Esophagus squamous epithelium (tissue), 5 donors: ENCODE measurements around the gene HBD. TPM values are rescaled to one million over a fixed set of nuclear protein-coding genes. Genes with fewer than 3 reads are reported as not detected.

Experiments used
- DNase-seq: peaks from one replicate; lab custom pipeline; 2025; lab: John Stamatoyannopoulos, UW
- H3K27ac ChIP-seq, 4 donors: fragments of 200-600 bp; sonication (generic); one replicate each; pipeline ENCODE4 v1.5.1; 2016 to 2019; ENCODE audit warnings: mild to moderate bottlenecking in 1 of 4
- H3K27me3 ChIP-seq, 4 donors: fragments of 200-600 bp; sonication (generic); 1 replicate in 3 of 4; 2 replicates in 1 of 4; pipeline versions ENCODE4 v1.5.1 to v1.6.0; 2017 to 2021; ENCODE audit warnings: antibody characterized with exemption in 1 of 4
- H3K36me3 ChIP-seq, 3 donors: fragments of 200-600 bp; sonication (generic); one replicate each; pipeline ENCODE4 v1.5.1; 2016 to 2019
- H3K4me1 ChIP-seq, 3 donors: fragments of 200-600 bp; sonication (generic); one replicate each; pipeline ENCODE4 v1.5.1; 2017 to 2019
- H3K4me3 ChIP-seq, 4 donors: fragments of 200-600 bp; sonication (generic); 1 replicate in 3 of 4; 2 replicates in 1 of 4; pipeline ENCODE4 v1.5.1; 2016 to 2019; ENCODE audit warnings: mild to moderate bottlenecking in 2 of 4, moderate library complexity in 1 of 4
- H3K9me3 ChIP-seq, 3 donors: fragments of 200-600 bp; sonication (generic); one replicate each; pipeline ENCODE4 v1.5.1; 2016 to 2019
- CTCF ChIP-seq, 6 experiments: fragments of 450-650 bp in 4 of 6; fragments of 200-600 bp in 2 of 6; sonication (generic) in 2 of 6; IDR thresholded peaks; one replicate each; pipeline ENCODE4 v1.5.1; 2016 to 2019; ENCODE audit warnings: antibody characterized with exemption in 6 of 6, mild to moderate bottlenecking in 4 of 6, moderate library complexity in 4 of 6
- POLR2A ChIP-seq, 4 donors: fragments of 450-650 bp; IDR thresholded peaks; one replicate each; pipeline ENCODE4 v1.6.1; 2017; ENCODE audit warnings: antibody characterized with exemption in 4 of 4, mild to moderate bottlenecking in 4 of 4, moderate library complexity in 3 of 4
- WGBS, 2 donors: methylation state at CpG; one replicate each; pipeline ENCODE4 v1.1.5; 2018; 5-methylcytosine and 5-hydroxymethylcytosine counted together
- intact Hi-C: fragments of 100-400 bp; cut with DNase I; formaldehyde crosslinking; loops from one replicate; pipeline ENCODE4 v1.15.0; 2022
- total RNA-seq, 4 donors: library from RNA; depleted of rRNA; stranded (reverse); fragments of >200 nt; gene quantifications; one replicate each; pipeline ENCODE4 v1.1.0, GENCODE V29; 2016
- donor health status: DM: yes; HTN: yes; CAD: no.

HBD gene
- total RNA-seq, 4 donors from 2014 or later, result not detected

GRCh38 chr11:5224538-5225479 is 9.5 kb downstream of the HBD start:
- H3K27ac ChIP-seq, result no peak overlapping the region
- intact Hi-C loops, result no loop called here
- no peak overlapping the region for H3K4me3 ChIP-seq
- 74 to 81% methylated on average over 5 to 6 of the region's 6 CpGs for WGBS, 2 donors
- no peaks in the 10 kb centered on the region for H3K27me3 ChIP-seq
- no peak for TF ChIP-seq CTCF (IDR thresholded peaks at IDR 0.05)
- no peak for TF ChIP-seq POLR2A (IDR thresholded peaks at IDR 0.05)
- no peaks in the 10 kb centered on the region for H3K36me3 ChIP-seq
- H3K4me1 ChIP-seq, result no peaks in the 10 kb centered on the region
- no peaks in the 10 kb centered on the region for H3K9me3 ChIP-seq
- no peak for DNase-seq

GRCh38 chr11:5223686-5224085 is 10.6 kb downstream of the HBD start:
- Histone ChIP-seq H3K4me3 (no peak overlapping the region), H3K4me1 (no peaks in the 10 kb centered on the region), H3K27ac (no peak overlapping the region), H3K9me3 (no peaks in the 10 kb centered on the region), H3K27me3 (no peaks in the 10 kb centered on the region), H3K36me3 (no peaks in the 10 kb centered on the region)
- no peak for TF ChIP-seq POLR2A (IDR thresholded peaks at IDR 0.05)
- no peak for TF ChIP-seq CTCF (IDR thresholded peaks at IDR 0.05)
- DNase-seq, result no peak
- intact Hi-C loops, result no loop called here
- 75 to 79% methylated on average over 1 of the region's 1 CpG for WGBS, 2 donors

- WGBS, 2 donors, result 81 to 90% methylated on average over 6 of the region's 6 CpGs
- Histone ChIP-seq H3K4me3 (no peak overlapping the region), H3K9me3 (no peaks in the 10 kb centered on the region), H3K27ac (no peak overlapping the region), H3K4me1 (no peaks in the 10 kb centered on the region), H3K27me3 (no peaks in the 10 kb centered on the region), H3K36me3 (no peaks in the 10 kb centered on the region)
- no peak for DNase-seq
- intact Hi-C loops, result no loop called here
- TF ChIP-seq CTCF (IDR thresholded peaks at IDR 0.05) (no peak), POLR2A (IDR thresholded peaks at IDR 0.05) (no peak)
These were observed 11.1 kb downstream of the HBD start for GRCh38 chr11:5223146-5223545.

GRCh38 chr11:5210376-5210885 is 23.9 kb downstream of the HBD start:
- intact Hi-C loops, result no loop called here
- no peak overlapping the region for H3K27ac ChIP-seq
- H3K9me3 ChIP-seq, result no peaks in the 10 kb centered on the region
- H3K27me3 ChIP-seq, result no peaks in the 10 kb centered on the region
- 49 to 52% methylated on average over 6 to 7 of the region's 7 CpGs for WGBS, 2 donors
- H3K4me1 ChIP-seq, result no peaks in the 10 kb centered on the region
- TF ChIP-seq CTCF (IDR thresholded peaks at IDR 0.05) (no peak), POLR2A (IDR thresholded peaks at IDR 0.05) (no peak)
- no peak for DNase-seq
- no peak overlapping the region for H3K4me3 ChIP-seq
- H3K36me3 ChIP-seq, result no peaks in the 10 kb centered on the region

GRCh38 chr11:5204787-5205186 is 29.5 kb downstream of the HBD start:
- 13 to 38% methylated on average over 1 of the region's 1 CpG for WGBS, 2 donors
- H3K4me1 ChIP-seq, result no peaks in the 10 kb centered on the region
- intact Hi-C loops, result no loop called here
- H3K9me3 ChIP-seq, result no peaks in the 10 kb centered on the region
- H3K4me3 ChIP-seq, result no peak overlapping the region
- TF ChIP-seq CTCF (IDR thresholded peaks at IDR 0.05) (peak in 3 of 6 experiments; percentile 7 to 28 (median 13)), POLR2A (IDR thresholded peaks at IDR 0.05) (no peak)
- H3K36me3 ChIP-seq, result no peaks in the 10 kb centered on the region
- H3K27me3 ChIP-seq, result no peaks in the 10 kb centered on the region
- no peak overlapping the region for H3K27ac ChIP-seq
- DNase-seq, result no peak
